HEK293 (cell line): ENCODE measurements around the gene MAML3.

Experiments used
- CTCF ChIA-PET: fragments of 350-600 bp; formaldehyde crosslinking; extraction: SDS; loops from one replicate; lab custom pipeline; 2021; ENCODE audit warnings: antibody characterized with exemption; lab: Yijun Ruan, JAX
- POLR2A ChIA-PET: fragments of 300-600 bp; formaldehyde crosslinking; extraction: SDS; loops from one replicate; lab custom pipeline; 2020; ENCODE audit warnings: antibody characterized with exemption, inconsistent platforms; lab: Yijun Ruan, JAX
- H3K27ac ChIP-seq: fragments of 200-500 bp; sonication (Bioruptor generic); 2 replicates; pipeline ENCODE4 v1.5.1; 2014; ENCODE audit warnings: low read depth, low read length, control low read depth, inconsistent platforms; ENCODE audit errors: extremely low read depth
- H3K36me3 ChIP-seq, 2 experiments: fragments of 200-500 bp in 1 of 2; sonication (Bioruptor generic) in 1 of 2; 1 replicate in 1 of 2; 2 replicates in 1 of 2; pipeline ENCODE4 v1.5.1; 2014 to 2017; ENCODE audit warnings: inconsistent platforms in 2 of 2, low read length in 2 of 2; ENCODE audit not compliant: control insufficient read depth in 2 of 2, insufficient read depth in 1 of 2
- H3K4me1 ChIP-seq: fragments of 200-500 bp; sonication (Bioruptor generic); 2 replicates; pipeline ENCODE4 v1.5.1; 2014; ENCODE audit warnings: mild to moderate bottlenecking, low read length, inconsistent platforms; ENCODE audit not compliant: control insufficient read depth, insufficient read depth
- H3K4me3 ChIP-seq: 2 replicates; pipeline ENCODE4 v1.5.1; 2011; ENCODE audit warnings: low read depth, mild to moderate bottlenecking, control low read depth, low read length, moderate library complexity
- H3K9me3 ChIP-seq: fragments of 200-500 bp; sonication (Bioruptor generic); 2 replicates; pipeline ENCODE4 v1.5.1; 2014; ENCODE audit warnings: low read depth, low read length, inconsistent platforms; ENCODE audit not compliant: control insufficient read depth, insufficient read depth
- GFI1B ChIP-seq: fragments of 450-650 bp; formaldehyde crosslinking; IDR thresholded peaks from 2 replicates; pipeline ENCODE4 v1.5.1; 2016; ENCODE audit warnings: missing biosample characterization, missing genetic modification characterization
- KLF7 ChIP-seq: fragments of 450-650 bp; formaldehyde crosslinking; IDR thresholded peaks from 2 replicates; pipeline ENCODE4 v1.5.1; 2016; ENCODE audit warnings: missing biosample characterization, missing genetic modification characterization, borderline replicate concordance
- RBAK ChIP-seq: fragments of 450-650 bp; formaldehyde crosslinking; IDR thresholded peaks from 2 replicates; pipeline ENCODE4 v1.5.1; 2016; ENCODE audit warnings: missing biosample characterization, missing genetic modification characterization
- REPIN1 ChIP-seq: fragments of 450-650 bp; formaldehyde crosslinking; IDR thresholded peaks from 2 replicates; pipeline ENCODE4 v1.5.1; 2017; ENCODE audit warnings: missing biosample characterization, missing genetic modification characterization, low read depth
- TCF7L2 ChIP-seq: IDR thresholded peaks from 2 replicates; pipeline ENCODE4 v1.6.1; 2011; ENCODE audit warnings: low read depth, mild to moderate bottlenecking, inconsistent platforms, low read length, moderate library complexity, borderline replicate concordance
- YY1 ChIP-seq: fragments of 450-650 bp; formaldehyde crosslinking; IDR thresholded peaks from 2 replicates; pipeline ENCODE4 v1.5.1; 2018; ENCODE audit warnings: missing biosample characterization, missing genetic modification characterization
- ZBTB10 ChIP-seq: fragments of 450-650 bp; formaldehyde crosslinking; IDR thresholded peaks from 2 replicates; pipeline ENCODE4 v1.5.1; 2016; ENCODE audit warnings: missing biosample characterization, missing genetic modification characterization
- ZBTB21 ChIP-seq: fragments of 450-650 bp; formaldehyde crosslinking; IDR thresholded peaks from 2 replicates; pipeline ENCODE4 v1.5.1; 2017; ENCODE audit warnings: missing biosample characterization, missing genetic modification characterization
- ZBTB26 ChIP-seq: fragments of 450-650 bp; formaldehyde crosslinking; optimal IDR thresholded peaks from 2 replicates; pipeline ENCODE3; 2016; ENCODE audit warnings: missing biosample characterization, mild to moderate bottlenecking, missing genetic modification characterization
- ZBTB48 ChIP-seq: fragments of 450-650 bp; formaldehyde crosslinking; IDR thresholded peaks from 2 replicates; pipeline ENCODE4 v1.5.1; 2016; ENCODE audit warnings: missing biosample characterization, missing genetic modification characterization
- ZFP41 ChIP-seq: fragments of 450-650 bp; formaldehyde crosslinking; IDR thresholded peaks from 2 replicates; pipeline ENCODE4 v1.5.1; 2016; ENCODE audit warnings: missing biosample characterization, missing genetic modification characterization, borderline replicate concordance
- ZFP69B ChIP-seq: fragments of 450-650 bp; formaldehyde crosslinking; IDR thresholded peaks from 2 replicates; pipeline ENCODE4 v1.5.1; 2016; ENCODE audit warnings: missing biosample characterization, missing genetic modification characterization
- ZNF146 ChIP-seq: fragments of 450-650 bp; formaldehyde crosslinking; IDR thresholded peaks from 2 replicates; pipeline ENCODE4 v1.5.1; 2016; ENCODE audit warnings: missing biosample characterization, missing genetic modification characterization
- ZNF354C ChIP-seq: fragments of 450-650 bp; formaldehyde crosslinking; IDR thresholded peaks from 2 replicates; pipeline ENCODE4 v1.5.1; 2016; ENCODE audit warnings: missing biosample characterization, missing genetic modification characterization, low read depth, borderline replicate concordance
- ZNF362 ChIP-seq: fragments of 450-650 bp; formaldehyde crosslinking; IDR thresholded peaks from 2 replicates; pipeline ENCODE4 v1.5.1; 2016; ENCODE audit warnings: missing biosample characterization, missing genetic modification characterization
- ZNF391 ChIP-seq: fragments of 450-650 bp; formaldehyde crosslinking; IDR thresholded peaks from 2 replicates; pipeline ENCODE4 v1.5.1; 2016; ENCODE audit warnings: low read depth, missing biosample characterization, missing genetic modification characterization, borderline replicate concordance
- ZNF423 ChIP-seq: fragments of 450-650 bp; formaldehyde crosslinking; IDR thresholded peaks from 2 replicates; pipeline ENCODE4 v1.5.1; 2016; ENCODE audit warnings: missing biosample characterization, missing genetic modification characterization
- ZNF529 ChIP-seq: fragments of 450-650 bp; formaldehyde crosslinking; IDR thresholded peaks from 2 replicates; pipeline ENCODE4 v1.5.1; 2017; ENCODE audit warnings: missing genetic modification characterization, missing biosample characterization; ENCODE audit not compliant: insufficient replicate concordance
- ZNF549 ChIP-seq: fragments of 450-650 bp; IDR thresholded peaks from 2 replicates; pipeline ENCODE4 v1.5.1; 2018; ENCODE audit warnings: missing biosample characterization, missing genetic modification characterization, mild to moderate bottlenecking, inconsistent platforms, moderate library complexity
- ZNF639 ChIP-seq: fragments of 450-650 bp; formaldehyde crosslinking; IDR thresholded peaks from 2 replicates; pipeline ENCODE4 v1.5.1; 2016; ENCODE audit warnings: missing biosample characterization, missing genetic modification characterization
- ZNF776 ChIP-seq: fragments of 450-650 bp; formaldehyde crosslinking; IDR thresholded peaks from 2 replicates; pipeline ENCODE4 v1.5.0; 2017; ENCODE audit warnings: missing biosample characterization, missing genetic modification characterization, borderline replicate concordance
- ZNF792 ChIP-seq: fragments of 450-650 bp; formaldehyde crosslinking; IDR thresholded peaks from 2 replicates; pipeline ENCODE4 v1.5.1; 2016; ENCODE audit warnings: missing biosample characterization, missing genetic modification characterization
- TF ChIP-seq, protein P1 (sequence below): fragments of 450-650 bp; IDR thresholded peaks from 2 replicates; pipeline ENCODE4 v1.5.1; 2018; ENCODE audit warnings: missing biosample characterization, missing genetic modification characterization
- TF ChIP-seq, protein P2 (sequence below): fragments of 450-650 bp; formaldehyde crosslinking; IDR thresholded peaks from 2 replicates; pipeline ENCODE4 v1.5.1; 2017; ENCODE audit warnings: missing biosample characterization, missing genetic modification characterization

The MAML3 gene

GRCh38 chr4:139690419-139690818, 463.6 kb downstream of the MAML3 start:
- H3K4me3 ChIP-seq = no peak overlapping the region
- POLR2A ChIA-PET = no interaction called here
- H3K27ac ChIP-seq = no peak overlapping the region
- H3K9me3 ChIP-seq = no peaks in the 10 kb centered on the region
- peaks cover 0 to 10% of the 10 kb centered on the region in 2 experiments; a peak in 1 of 3 replicates for H3K36me3 ChIP-seq
- CTCF ChIA-PET = no interaction called here
- H3K4me1 ChIP-seq = no peaks in the 10 kb centered on the region
- TF ChIP-seq ZNF423 (tag by site-specific recombination) = no peak
- no peak for TF ChIP-seq ZBTB48
- no peak for TF ChIP-seq RBAK (tag by site-specific recombination)
- no peak for TF ChIP-seq ZNF529
- TF ChIP-seq ZBTB21 (tag by site-specific recombination) = no peak
- TF ChIP-seq ZFP41 (tag by site-specific recombination) = no peak
- no peak for TF ChIP-seq ZNF354C
- no peak for TF ChIP-seq YY1 (tag by site-specific recombination)
- no peak for TF ChIP-seq ZFP69B (tag by site-specific recombination)
- TF ChIP-seq ZNF146 (tag by site-specific recombination) = no peak
- no peak for TF ChIP-seq ZBTB26 (tag by site-specific recombination)
- no peak for TF ChIP-seq ZNF391 (tag by site-specific recombination)
- no peak for TF ChIP-seq REPIN1 (tag by site-specific recombination)
- no peak for TF ChIP-seq ZNF792 (tag by site-specific recombination)
- TF ChIP-seq ZNF549 = no peak
- TF ChIP-seq ZNF639 = no peak

GRCh38 chr4:139689093-139689722, 464.8 kb downstream of the MAML3 start:
- no peaks in the 10 kb centered on the region for H3K9me3 ChIP-seq
- H3K4me1 ChIP-seq = no peaks in the 10 kb centered on the region
- ChIA-PET POLR2A (interaction anchor here (0.6 kb wide), 1 partner anchor 50 kb away, joined by 3 read pairs; no protein-coding TSS in a partner anchor), CTCF (no interaction called here)
- H3K36me3 ChIP-seq = peaks cover 0 to 21% of the 10 kb centered on the region in 2 experiments; a peak in 1 of 3 replicates
- no peak overlapping the region for H3K4me3 ChIP-seq
- TF ChIP-seq GFI1B (no peak), ZNF362 (tag by site-specific recombination) (no peak), TCF7L2 (no peak), ZBTB10 (tag by site-specific recombination) (no peak), ZNF776 (no peak), KLF7 (no peak)
- TF ChIP-seq, protein P1, sequence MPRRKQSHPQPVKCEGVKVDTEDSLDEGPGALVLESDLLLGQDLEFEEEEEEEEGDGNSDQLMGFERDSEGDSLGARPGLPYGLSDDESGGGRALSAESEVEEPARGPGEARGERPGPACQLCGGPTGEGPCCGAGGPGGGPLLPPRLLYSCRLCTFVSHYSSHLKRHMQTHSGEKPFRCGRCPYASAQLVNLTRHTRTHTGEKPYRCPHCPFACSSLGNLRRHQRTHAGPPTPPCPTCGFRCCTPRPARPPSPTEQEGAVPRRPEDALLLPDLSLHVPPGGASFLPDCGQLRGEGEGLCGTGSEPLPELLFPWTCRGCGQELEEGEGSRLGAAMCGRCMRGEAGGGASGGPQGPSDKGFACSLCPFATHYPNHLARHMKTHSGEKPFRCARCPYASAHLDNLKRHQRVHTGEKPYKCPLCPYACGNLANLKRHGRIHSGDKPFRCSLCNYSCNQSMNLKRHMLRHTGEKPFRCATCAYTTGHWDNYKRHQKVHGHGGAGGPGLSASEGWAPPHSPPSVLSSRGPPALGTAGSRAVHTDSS (tag by site-specific recombination) = no peak
- TF ChIP-seq, protein P2, sequence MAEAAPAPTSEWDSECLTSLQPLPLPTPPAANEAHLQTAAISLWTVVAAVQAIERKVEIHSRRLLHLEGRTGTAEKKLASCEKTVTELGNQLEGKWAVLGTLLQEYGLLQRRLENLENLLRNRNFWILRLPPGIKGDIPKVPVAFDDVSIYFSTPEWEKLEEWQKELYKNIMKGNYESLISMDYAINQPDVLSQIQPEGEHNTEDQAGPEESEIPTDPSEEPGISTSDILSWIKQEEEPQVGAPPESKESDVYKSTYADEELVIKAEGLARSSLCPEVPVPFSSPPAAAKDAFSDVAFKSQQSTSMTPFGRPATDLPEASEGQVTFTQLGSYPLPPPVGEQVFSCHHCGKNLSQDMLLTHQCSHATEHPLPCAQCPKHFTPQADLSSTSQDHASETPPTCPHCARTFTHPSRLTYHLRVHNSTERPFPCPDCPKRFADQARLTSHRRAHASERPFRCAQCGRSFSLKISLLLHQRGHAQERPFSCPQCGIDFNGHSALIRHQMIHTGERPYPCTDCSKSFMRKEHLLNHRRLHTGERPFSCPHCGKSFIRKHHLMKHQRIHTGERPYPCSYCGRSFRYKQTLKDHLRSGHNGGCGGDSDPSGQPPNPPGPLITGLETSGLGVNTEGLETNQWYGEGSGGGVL (tag by site-specific recombination) = no peak
- no peak overlapping the region for H3K27ac ChIP-seq
